CD4-positive, alpha-beta memory T cell (primary cell): ENCODE measurements around the gene OTX2. TPM values are rescaled to one million over a fixed set of nuclear protein-coding genes. Genes with fewer than 3 reads are reported as not detected.

ENCODE experiments used
- CTCF ChIA-PET: fragments of 350-600 bp; sonication (Branson Sonifier 250); formaldehyde crosslinking; loops from one replicate; lab custom pipeline; 2021; ENCODE audit warnings: inconsistent platforms; ENCODE audit not compliant: partially characterized antibody; lab: Charles Lee
- POLR2A ChIA-PET: fragments of 350-600 bp; sonication (Branson Sonifier 250); formaldehyde crosslinking; loops from one replicate; lab custom pipeline; 2021; ENCODE audit not compliant: partially characterized antibody; lab: Charles Lee
- DNase-seq, 5 donors: peaks; one replicate each; pipeline versions ENCODE4 v3.0.0 to v3.0.0-alpha.2; 2020 to 2022; ENCODE audit warnings: mixed read lengths in 1 of 5
- H3K27ac ChIP-seq: one replicate; pipeline ENCODE4 v1.7.0; 2013; ENCODE audit warnings: low read depth, low read length
- H3K27me3 ChIP-seq: 2 replicates; pipeline ENCODE4 v1.7.0; 2013; ENCODE audit warnings: mild to moderate bottlenecking, low read length, moderate library complexity; ENCODE audit not compliant: insufficient read depth
- H3K36me3 ChIP-seq: 2 replicates; pipeline ENCODE4 v1.7.0; 2013; ENCODE audit warnings: mild to moderate bottlenecking, low read length, moderate library complexity; ENCODE audit not compliant: insufficient read depth
- H3K4me1 ChIP-seq: 2 replicates; pipeline ENCODE4 v1.7.0; 2013; ENCODE audit warnings: mild to moderate bottlenecking, low read length, moderate library complexity; ENCODE audit not compliant: insufficient read depth
- H3K4me3 ChIP-seq, 2 donors: one replicate each; pipeline ENCODE4 v1.7.0; 2013; ENCODE audit warnings: low read length in 2 of 2, mild to moderate bottlenecking in 1 of 2
- H3K9me3 ChIP-seq, 2 donors: one replicate each; pipeline ENCODE4 v1.7.0; 2013; ENCODE audit warnings: low read length in 2 of 2, control low read depth in 1 of 2; ENCODE audit not compliant: control insufficient read depth in 1 of 2
- H3K27ac Mint-ChIP-seq, 7 donors: one replicate each; pipeline ENCODE4 v1.8.0; 2020 to 2021; ENCODE audit warnings: mixed read lengths in 7 of 7, mild to moderate bottlenecking in 6 of 7, inconsistent platforms in 3 of 7, moderate library complexity in 3 of 7
- H3K27me3 Mint-ChIP-seq, 2 donors: one replicate each; pipeline ENCODE4 v1.8.0; 2020 to 2021; ENCODE audit warnings: mixed read lengths in 2 of 2
- H3K36me3 Mint-ChIP-seq, 2 donors: one replicate each; pipeline ENCODE4 v1.8.0; 2020 to 2021; ENCODE audit warnings: mixed read lengths in 2 of 2, inconsistent platforms in 1 of 2, mild to moderate bottlenecking in 1 of 2
- H3K4me1 Mint-ChIP-seq, 4 donors: one replicate each; pipeline ENCODE4 v1.8.0; 2020 to 2021; ENCODE audit warnings: mixed read lengths in 4 of 4, mild to moderate bottlenecking in 1 of 4
- H3K4me3 Mint-ChIP-seq, 8 donors: one replicate each; pipeline ENCODE4 v1.8.0; 2020 to 2021; ENCODE audit warnings: mixed read lengths in 8 of 8, mild to moderate bottlenecking in 7 of 8, moderate library complexity in 6 of 8, inconsistent platforms in 3 of 8
- H3K9me3 Mint-ChIP-seq, 8 donors: one replicate each; pipeline ENCODE4 v1.8.0; 2020 to 2021; ENCODE audit warnings: mixed read lengths in 8 of 8, mild to moderate bottlenecking in 5 of 8, inconsistent platforms in 3 of 8, moderate library complexity in 1 of 8
- intact Hi-C: fragments of 100-400 bp; cut with micrococcal nuclease; formaldehyde crosslinking; loops from one replicate; pipeline ENCODE4 v1.15.1; 2023
- polyA plus RNA-seq, 2 donors: library from polyadenylated mRNA; unstranded; fragments of 300-500 nt; fragmentation: Illumina TruSeq; gene quantifications; one replicate each; pipeline ENCODE4 v1.2.3, GENCODE V29; 2021
- total RNA-seq, 2 experiments: library from RNA; stranded (reverse); gene quantifications; one replicate each; pipeline ENCODE4 v1.2.3, GENCODE V29; 2021

OTX2 gene
- not detected for total RNA-seq
- polyA plus RNA-seq, result not detected

GRCh38 chr14:56810147-56810719 is at the start of gene OTX2:
OTX2 (minus strand) TSS chr14:56810479; CDS start chr14:56805456, 5,023 bp downstream.
- Histone ChIP-seq H3K36me3 (no peaks in the 10 kb centered on the region), H3K4me1 (no peaks in the 10 kb centered on the region), H3K27ac (no peak within 1 kb of the TSS), H3K4me3 (no peak within 1 kb of the TSS), H3K9me3 (no peaks in the 10 kb centered on the region), H3K27me3 (peaks cover 44% of the 10 kb centered on the region)
- Mint-ChIP-seq H3K36me3 (peaks cover 0 to 10% of the 10 kb centered on the region in 2 donors), H3K9me3 (peaks cover 0 to 32% (median 18%) of the 10 kb centered on the region in 8 donors), H3K27me3 (peaks cover 65 to 66% of the 10 kb centered on the region in 2 donors), H3K4me1 (peaks cover 12 to 26% (median 17%) of the 10 kb centered on the region in 4 donors), H3K4me3 (peak within 1 kb of the TSS in 6 of 8 donors; percentile 21 to 61 (median 40)), H3K27ac (peak within 1 kb of the TSS in 2 of 7 donors; percentile 39 to 65)
- intact Hi-C loops, result no loop called here
- no peak for DNase-seq
- POLR2A ChIA-PET, result no interaction called here
- CTCF ChIA-PET, result no interaction called here

GRCh38 chr14:56858422-56858821 is 48.1 kb upstream of the OTX2 start:
- H3K4me1 Mint-ChIP-seq, result peaks cover 0 to 4% (median 0%) of the 10 kb centered on the region in 4 donors
- H3K27me3 ChIP-seq, result peaks cover 5% of the 10 kb centered on the region
- H3K27me3 Mint-ChIP-seq, result peaks cover 14% of the 10 kb centered on the region in 2 donors
- H3K27ac Mint-ChIP-seq, result no peak overlapping the region
- H3K9me3 ChIP-seq, result no peaks in the 10 kb centered on the region
- intact Hi-C loops, result no loop called here
- CTCF ChIA-PET, result no interaction called here
- H3K4me3 Mint-ChIP-seq, result no peak overlapping the region
- no peak overlapping the region for H3K27ac ChIP-seq
- peaks cover 0 to 6% (median 0%) of the 10 kb centered on the region in 8 donors for H3K9me3 Mint-ChIP-seq
- POLR2A ChIA-PET, result no interaction called here
- H3K4me1 ChIP-seq, result no peaks in the 10 kb centered on the region
- no peak overlapping the region for H3K4me3 ChIP-seq
- no peaks in the 10 kb centered on the region for H3K36me3 ChIP-seq
- H3K36me3 Mint-ChIP-seq, result no peaks in the 10 kb centered on the region
- no peak for DNase-seq

- no peak for DNase-seq
- POLR2A ChIA-PET, result no interaction called here
- peaks cover 5% of the 10 kb centered on the region for H3K27me3 ChIP-seq
- Mint-ChIP-seq H3K9me3 (peaks cover 0 to 8% (median 0%) of the 10 kb centered on the region in 8 donors), H3K4me3 (no peak overlapping the region), H3K27ac (no peak overlapping the region), H3K27me3 (peaks cover 10 to 14% of the 10 kb centered on the region in 2 donors), H3K36me3 (no peaks in the 10 kb centered on the region), H3K4me1 (peaks cover 0 to 4% (median 0%) of the 10 kb centered on the region in 4 donors)
- H3K27ac ChIP-seq, result no peak overlapping the region
- no peak overlapping the region for H3K4me3 ChIP-seq
- H3K9me3 ChIP-seq, result no peaks in the 10 kb centered on the region
- CTCF ChIA-PET, result no interaction called here
- intact Hi-C loops, result no loop called here
- no peaks in the 10 kb centered on the region for H3K36me3 ChIP-seq
- H3K4me1 ChIP-seq, result no peaks in the 10 kb centered on the region
These were observed 46.9 kb upstream of the OTX2 start for GRCh38 chr14:56857216-56857615.

- CTCF ChIA-PET, result no interaction called here
- Histone ChIP-seq H3K27ac (no peak overlapping the region), H3K36me3 (no peaks in the 10 kb centered on the region), H3K4me1 (no peaks in the 10 kb centered on the region), H3K9me3 (no peaks in the 10 kb centered on the region), H3K4me3 (no peak overlapping the region), H3K27me3 (peaks cover 5% of the 10 kb centered on the region)
- Mint-ChIP-seq H3K4me3 (no peak overlapping the region), H3K27me3 (peaks cover 9 to 14% of the 10 kb centered on the region in 2 donors), H3K4me1 (peaks cover 0 to 4% (median 0%) of the 10 kb centered on the region in 4 donors), H3K27ac (no peak overlapping the region), H3K9me3 (peaks cover 0 to 8% (median under 1%) of the 10 kb centered on the region in 8 donors), H3K36me3 (no peaks in the 10 kb centered on the region)
- POLR2A ChIA-PET, result no interaction called here
- intact Hi-C loops, result no loop called here
- no peak for DNase-seq
These were observed 45.7 kb upstream of the OTX2 start for GRCh38 chr14:56855891-56856461.

GRCh38 chr14:56854325-56854724 is 44.0 kb upstream of the OTX2 start:
- Mint-ChIP-seq H3K4me3 (no peak overlapping the region), H3K9me3 (peaks cover 0 to 8% (median under 1%) of the 10 kb centered on the region in 8 donors), H3K27me3 (peaks cover 10 to 15% of the 10 kb centered on the region in 2 donors), H3K36me3 (no peaks in the 10 kb centered on the region), H3K27ac (no peak overlapping the region), H3K4me1 (peaks cover 0 to 5% (median 0%) of the 10 kb centered on the region in 4 donors)
- H3K27ac ChIP-seq, result no peak overlapping the region
- DNase-seq, result no peak
- intact Hi-C loops, result no loop called here
- ChIA-PET POLR2A (no interaction called here), CTCF (no interaction called here)
- no peaks in the 10 kb centered on the region for H3K9me3 ChIP-seq
- H3K27me3 ChIP-seq, result peaks cover 5% of the 10 kb centered on the region
- H3K4me3 ChIP-seq, result no peak overlapping the region
- no peaks in the 10 kb centered on the region for H3K4me1 ChIP-seq
- no peaks in the 10 kb centered on the region for H3K36me3 ChIP-seq

- CTCF ChIA-PET, result no interaction called here
- Histone ChIP-seq H3K36me3 (no peaks in the 10 kb centered on the region), H3K4me3 (no peak overlapping the region), H3K4me1 (no peaks in the 10 kb centered on the region), H3K27ac (no peak overlapping the region), H3K9me3 (no peaks in the 10 kb centered on the region), H3K27me3 (no peaks in the 10 kb centered on the region)
- peaks cover 0 to 7% (median 0%) of the 10 kb centered on the region in 8 donors for H3K9me3 Mint-ChIP-seq
- intact Hi-C loops, result no loop called here
- no peaks in the 10 kb centered on the region for H3K36me3 Mint-ChIP-seq
- DNase-seq, result no peak
- peaks cover 16 to 18% of the 10 kb centered on the region in 2 donors for H3K27me3 Mint-ChIP-seq
- H3K4me1 Mint-ChIP-seq, result peaks cover 0 to 7% (median 3%) of the 10 kb centered on the region in 4 donors
- H3K27ac Mint-ChIP-seq, result no peak overlapping the region
- POLR2A ChIA-PET, result no interaction called here
- no peak overlapping the region for H3K4me3 Mint-ChIP-seq
These were observed 37.0 kb upstream of the OTX2 start for GRCh38 chr14:56846970-56847930.
